Right renal pelvis (tissue), 4 donors: ENCODE data around the gene ANKRD36C. TPM values are rescaled to one million over a fixed set of nuclear protein-coding genes. Genes with fewer than 3 reads are reported as not detected.
A peak's percentile ranks its signal among the peaks of the same experiment; 100 is the strongest.
"Not testable (repeated sequence)": the region's sequence is repeated elsewhere in the genome, so short reads cannot be mapped to it uniquely, and the experiment has no call there.

Source experiments
- DNase-seq, 4 donors: peaks; one replicate each; pipeline ENCODE4 v3.0.0-alpha.2; 2013; ENCODE audit warnings: low read depth in 4 of 4, low spot score in 3 of 4, missing footprints in 1 of 4
- polyA plus RNA-seq, 4 donors: library from polyadenylated mRNA; unstranded; fragments of 120-200 nt; gene quantifications; one replicate each; pipeline ENCODE4 v1.2.1, GENCODE V29; 2013; ENCODE audit not compliant: insufficient read length in 4 of 4

Gene ANKRD36C
- 10 to 100 TPM in 3 of 4 donors, 1 to 10 TPM in 1; 10.0 to 18.1 (median 13.9) TPM for polyA plus RNA-seq

- peak in 1 of 4 donors; percentile 20 for DNase-seq
Observed at GRCh38 chr2:95991351-95992094, at the start of gene ANKRD36C. Gene ANKRD36C, minus strand, starts transcription at chr2:95991824. Its CDS starts 116 bp downstream, at chr2:95991708.

GRCh38 chr2:96035554-96035953 is 43.9 kb upstream of the ANKRD36C start:
- DNase-seq, result not testable (repeated sequence)

GRCh38 chr2:96034792-96035191 is 43.2 kb upstream of the ANKRD36C start, which contains the start of gene GPAT2:
Gene GPAT2, minus strand, starts transcription at chr2:96034916. Its CDS starts 2,557 bp downstream, at chr2:96032359.
- DNase-seq, result not testable (repeated sequence)

DNA sequence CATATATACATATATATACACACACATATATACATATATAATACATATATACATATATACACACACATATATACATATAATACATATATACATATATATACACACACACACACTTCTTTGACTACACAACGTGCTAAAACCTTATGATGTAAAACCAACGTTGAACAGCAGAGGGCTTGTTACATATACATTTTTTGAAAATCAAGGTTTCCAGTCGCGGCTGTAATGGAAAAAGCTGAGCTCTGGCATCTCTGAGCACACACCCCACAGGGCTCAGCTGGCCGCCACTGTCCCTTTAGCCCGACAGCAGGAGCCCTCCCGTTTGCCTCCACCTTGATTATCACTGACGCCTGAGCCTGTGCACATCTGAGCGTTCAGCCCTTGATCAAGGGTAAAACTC is 42.4 kb upstream of the ANKRD36C start:
- not testable (repeated sequence) for DNase-seq

DNA sequence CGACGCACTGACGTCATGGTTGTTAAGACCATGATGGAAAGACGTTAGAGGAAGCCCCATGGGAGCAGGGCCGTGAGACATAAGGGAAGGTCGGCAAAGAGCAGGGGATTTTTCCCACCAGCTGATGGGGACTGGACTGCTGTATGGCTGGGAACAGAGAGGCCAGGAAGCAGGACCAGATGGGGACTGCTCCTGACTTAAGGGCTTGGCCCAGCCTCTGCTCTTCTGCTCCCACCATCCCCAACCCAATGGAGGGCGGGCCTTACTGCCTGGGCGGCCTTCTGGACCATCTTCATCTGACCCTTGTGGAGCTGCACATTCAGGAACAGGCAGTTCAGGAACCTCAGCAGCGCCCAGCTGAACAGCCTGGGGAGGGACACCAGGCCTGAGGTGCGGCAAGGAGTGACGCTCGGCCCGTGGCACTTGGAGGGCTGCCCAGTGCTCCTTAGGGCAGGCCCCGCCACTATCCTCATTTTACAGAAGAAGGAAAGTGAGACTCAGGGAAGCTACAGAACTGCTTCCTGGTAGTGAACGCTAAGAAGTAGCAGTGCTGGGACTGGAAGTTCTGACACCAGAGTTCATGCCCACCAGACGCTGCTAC is 36.2 kb upstream of the ANKRD36C start:
- DNase-seq, result not testable (repeated sequence)

DNA sequence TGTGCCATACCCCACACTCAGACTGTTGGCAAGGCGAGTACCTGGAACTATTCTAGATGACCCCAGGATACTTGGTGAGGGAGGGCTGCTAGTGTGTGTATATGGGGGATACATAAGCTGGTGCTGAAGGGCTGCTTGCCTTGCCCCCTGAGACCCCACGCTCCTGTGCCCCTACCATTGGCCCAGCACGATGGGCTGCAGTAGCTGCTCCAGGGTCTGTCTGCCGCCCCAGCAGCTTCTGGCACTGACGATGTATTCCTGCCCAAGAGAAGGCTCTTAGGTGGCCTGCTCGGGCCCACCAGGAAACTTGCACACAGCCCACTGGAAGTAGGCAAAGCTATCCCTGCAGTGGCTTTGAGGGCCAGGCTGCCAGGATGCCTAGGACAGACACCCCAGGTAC is 34.1 kb upstream of the ANKRD36C start:
- not testable (repeated sequence) for DNase-seq

- DNase-seq, result no peak
Observed at GRCh38 chr2:96025194-96025492, 33.5 kb upstream of the ANKRD36C start.

DNA sequence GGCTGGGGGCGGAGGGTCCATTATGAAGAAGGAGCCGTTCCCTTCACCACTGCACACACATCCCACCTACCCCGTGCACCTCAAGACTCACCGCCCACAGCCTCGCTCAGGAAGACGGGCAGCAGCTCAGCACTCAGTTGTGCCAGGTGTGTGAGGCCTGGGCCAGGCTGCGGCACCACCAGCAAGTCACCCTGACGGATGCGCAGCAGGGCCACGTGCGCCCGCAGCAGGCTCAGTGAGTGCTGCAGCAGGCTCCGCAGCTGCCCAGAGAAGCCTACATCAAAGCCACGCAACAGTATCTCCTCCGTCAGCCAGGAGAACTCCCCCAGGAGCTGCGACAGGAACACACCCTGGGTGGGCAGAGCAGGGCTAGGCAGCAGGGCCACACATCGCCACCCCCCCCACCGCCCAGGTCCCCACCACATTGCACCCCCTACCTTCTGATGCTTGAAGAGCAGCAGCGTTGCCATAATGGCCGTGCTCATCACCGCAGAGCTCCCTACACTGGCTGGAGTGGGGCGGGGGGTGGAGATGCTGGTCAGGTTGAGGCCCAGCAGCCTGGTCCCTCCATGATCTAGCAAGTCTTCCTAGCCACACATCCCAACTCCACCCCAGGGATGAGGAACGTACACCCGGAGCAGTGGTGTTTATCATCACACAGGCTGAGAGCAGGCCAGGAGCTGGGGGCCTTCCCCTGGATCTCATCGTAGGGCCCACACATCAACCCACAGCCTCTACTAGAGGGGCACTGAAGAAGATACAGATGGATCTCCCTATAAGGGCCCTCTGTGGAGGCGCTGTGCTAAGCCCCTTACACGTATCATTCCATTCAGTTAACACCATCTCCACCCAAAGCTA is 32.9 kb upstream of the ANKRD36C start:
- no peak for DNase-seq

GRCh38 chr2:96023701-96024100 is 32.1 kb upstream of the ANKRD36C start:
- DNase-seq, result not testable (repeated sequence)

GRCh38 chr2:96022701-96023447 is 31.2 kb upstream of the ANKRD36C start:
- peak; percentile 38 to 55 (median 44) for DNase-seq

GRCh38 chr2:96022126-96022525 is 30.5 kb upstream of the ANKRD36C start:
- DNase-seq, result not testable (repeated sequence)

DNA sequence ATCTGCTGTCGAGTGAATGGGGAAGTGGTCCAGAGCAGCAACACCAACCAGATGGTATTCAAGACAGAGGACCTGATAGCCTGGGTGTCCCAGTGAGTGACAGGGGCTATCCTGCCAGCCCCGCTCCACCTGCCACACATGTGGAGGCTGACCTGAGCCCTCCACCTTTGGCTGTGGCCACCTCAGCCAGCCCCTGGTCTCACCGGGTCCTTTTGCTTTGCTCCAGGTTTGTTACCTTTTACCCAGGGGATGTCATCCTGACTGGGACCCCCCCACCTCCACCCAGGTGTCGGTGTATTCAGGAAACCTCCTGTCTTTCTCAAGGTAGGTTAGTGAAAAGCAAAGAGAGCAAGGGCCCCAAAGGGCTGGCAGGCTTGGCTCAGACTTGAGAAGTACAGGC is 29.5 kb upstream of the ANKRD36C start:
- not testable (repeated sequence) for DNase-seq

GRCh38 chr2:96019909-96020590 is 28.4 kb upstream of the ANKRD36C start:
- DNase-seq, result not testable (repeated sequence)

GRCh38 chr2:96016321-96016720 is 24.7 kb upstream of the ANKRD36C start:
- DNase-seq, result not testable (repeated sequence)

DNA sequence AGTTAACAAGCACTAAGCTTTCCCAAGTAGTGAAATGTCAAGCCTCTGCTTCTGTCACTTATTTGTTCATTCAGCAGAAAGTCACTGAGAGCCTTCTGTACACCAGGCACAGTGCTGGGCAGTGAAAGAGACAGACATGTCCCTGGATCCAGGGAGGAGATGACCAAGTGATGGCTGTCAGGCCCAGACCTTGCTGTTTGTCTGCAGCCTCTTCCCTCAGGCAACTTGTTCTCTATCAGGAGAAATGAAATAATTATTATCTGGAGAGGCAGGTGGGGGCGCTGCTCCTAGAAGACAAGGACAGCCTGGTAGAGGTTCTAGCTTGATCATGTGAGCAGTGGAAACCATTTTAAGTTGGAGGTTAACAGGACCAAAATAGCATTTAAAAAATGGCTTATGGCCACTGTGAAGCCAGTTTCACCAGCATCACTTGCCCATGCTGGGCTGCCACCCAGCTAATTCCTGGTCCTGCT is 21.2 kb upstream of the ANKRD36C start:
- not testable (repeated sequence) for DNase-seq

DNA sequence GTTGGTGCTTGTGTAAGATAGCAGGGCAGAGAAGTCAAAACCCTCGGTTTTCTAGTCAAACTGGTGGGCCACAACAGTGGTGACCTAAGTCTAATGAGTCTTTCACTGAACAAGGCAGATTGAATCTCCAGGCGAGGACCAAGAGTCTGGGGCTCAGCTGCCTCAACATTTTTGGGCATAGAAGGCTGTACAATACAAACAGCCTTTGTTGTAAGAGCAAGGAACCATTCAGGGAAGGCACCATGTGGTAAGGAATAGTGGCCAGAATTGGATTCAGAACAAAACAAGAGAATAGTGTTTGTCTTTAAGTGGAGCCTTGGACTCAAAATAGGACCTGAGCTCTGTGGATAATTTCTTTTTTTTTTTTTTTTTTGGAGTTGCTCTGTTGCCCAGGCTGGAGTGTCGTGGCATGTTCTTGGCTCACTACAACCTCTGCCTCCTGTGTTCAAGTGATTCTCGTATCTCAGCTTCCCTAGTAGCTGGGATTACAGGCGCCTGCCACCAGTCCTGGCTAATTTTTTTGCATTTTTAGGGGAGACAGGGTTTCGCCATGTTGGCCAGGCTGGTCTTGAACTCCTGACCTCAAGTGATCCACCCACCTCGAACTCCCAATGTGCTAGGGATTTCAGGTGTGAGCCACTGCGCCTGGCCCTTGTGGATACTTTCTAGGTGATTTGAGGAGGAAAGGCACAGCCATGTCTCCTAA is 20.6 kb upstream of the ANKRD36C start:
- not testable (repeated sequence) for DNase-seq

GRCh38 chr2:96011129-96011455 is 19.5 kb upstream of the ANKRD36C start:
- not testable (repeated sequence) for DNase-seq

DNA sequence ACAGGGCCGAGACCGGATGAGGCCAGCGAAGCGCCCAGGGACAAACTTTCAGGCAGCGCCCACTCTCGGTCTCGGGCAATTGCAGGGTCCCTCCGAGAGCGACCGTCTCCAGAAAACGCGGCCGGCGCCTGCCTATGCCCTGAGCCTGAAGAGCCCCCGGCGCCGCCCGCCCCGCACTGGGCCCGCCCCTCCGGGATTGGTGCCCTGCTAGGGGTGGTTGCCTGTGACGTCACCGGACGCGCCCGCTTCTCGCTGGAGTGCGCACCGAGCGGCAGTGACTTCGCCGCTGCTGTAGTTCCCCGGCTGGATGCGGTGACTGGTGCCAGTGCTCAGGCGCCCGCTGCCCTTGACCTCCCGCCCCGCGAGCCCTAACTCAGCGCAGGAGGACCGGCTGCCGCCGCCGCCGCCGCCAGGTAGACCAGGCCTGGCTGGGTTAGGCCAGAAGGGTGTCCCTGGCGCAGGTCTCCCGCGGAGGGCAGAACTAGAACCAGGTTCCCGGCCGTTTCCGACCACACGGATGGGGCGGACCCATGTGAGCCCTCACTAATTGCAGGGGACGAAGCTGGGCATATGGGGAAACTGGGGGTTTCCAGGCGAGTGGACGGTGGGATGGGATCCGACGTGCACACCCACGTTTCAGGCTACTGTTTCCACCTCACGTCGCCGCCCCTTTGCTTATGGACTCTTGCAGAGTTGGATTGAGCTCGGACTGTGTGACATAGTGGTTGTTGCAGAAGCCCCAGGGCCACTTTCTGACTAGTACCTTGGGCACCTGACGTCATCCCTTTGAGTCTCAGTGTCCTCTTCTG is 18.9 kb upstream of the ANKRD36C start:
- DNase-seq, result peak; percentile 75 to 79 (median 78)
